ENCODE results near the gene RBM8A.

RBM8A gene

DNA sequence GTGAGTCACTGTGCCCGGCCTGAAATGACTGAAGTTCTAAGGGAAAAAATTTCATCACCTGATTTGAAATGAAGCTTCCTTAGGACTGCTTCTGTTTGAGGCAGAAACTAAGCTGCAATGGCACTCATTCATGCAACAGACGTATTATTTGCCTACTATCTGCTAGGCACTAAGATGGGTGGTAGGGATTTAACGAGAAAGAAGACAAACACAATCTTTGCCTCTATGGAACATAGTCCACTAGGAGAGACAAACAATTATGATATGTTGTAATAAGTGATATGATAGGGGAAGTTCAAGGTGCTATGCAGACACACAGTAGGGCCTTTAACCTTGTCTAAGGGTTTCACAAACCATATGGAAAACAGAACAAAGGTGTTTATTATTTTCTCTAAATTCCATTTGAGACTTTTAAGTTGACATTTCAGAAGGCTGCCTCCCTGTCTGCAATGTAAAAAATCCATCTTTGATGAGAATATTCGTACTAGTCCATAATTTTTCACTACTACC, 19.2 kb upstream of the RBM8A start:
- DNase-seq (ENCODE audit: low read depth in 1 of 2, low spot score in 1 of 2): no peak
- TF ChIP-seq SPI1 (IDR thresholded peaks at IDR 0.05; ENCODE audit: borderline replicate concordance, low read depth) (no peak), GABPA (IDR thresholded peaks at IDR 0.05; ENCODE audit: low read depth) (no peak), POLR2AphosphoS5 (IDR thresholded peaks at IDR 0.05; ENCODE audit: low read depth) (no peak)
- TF ChIP-seq, protein P1, sequence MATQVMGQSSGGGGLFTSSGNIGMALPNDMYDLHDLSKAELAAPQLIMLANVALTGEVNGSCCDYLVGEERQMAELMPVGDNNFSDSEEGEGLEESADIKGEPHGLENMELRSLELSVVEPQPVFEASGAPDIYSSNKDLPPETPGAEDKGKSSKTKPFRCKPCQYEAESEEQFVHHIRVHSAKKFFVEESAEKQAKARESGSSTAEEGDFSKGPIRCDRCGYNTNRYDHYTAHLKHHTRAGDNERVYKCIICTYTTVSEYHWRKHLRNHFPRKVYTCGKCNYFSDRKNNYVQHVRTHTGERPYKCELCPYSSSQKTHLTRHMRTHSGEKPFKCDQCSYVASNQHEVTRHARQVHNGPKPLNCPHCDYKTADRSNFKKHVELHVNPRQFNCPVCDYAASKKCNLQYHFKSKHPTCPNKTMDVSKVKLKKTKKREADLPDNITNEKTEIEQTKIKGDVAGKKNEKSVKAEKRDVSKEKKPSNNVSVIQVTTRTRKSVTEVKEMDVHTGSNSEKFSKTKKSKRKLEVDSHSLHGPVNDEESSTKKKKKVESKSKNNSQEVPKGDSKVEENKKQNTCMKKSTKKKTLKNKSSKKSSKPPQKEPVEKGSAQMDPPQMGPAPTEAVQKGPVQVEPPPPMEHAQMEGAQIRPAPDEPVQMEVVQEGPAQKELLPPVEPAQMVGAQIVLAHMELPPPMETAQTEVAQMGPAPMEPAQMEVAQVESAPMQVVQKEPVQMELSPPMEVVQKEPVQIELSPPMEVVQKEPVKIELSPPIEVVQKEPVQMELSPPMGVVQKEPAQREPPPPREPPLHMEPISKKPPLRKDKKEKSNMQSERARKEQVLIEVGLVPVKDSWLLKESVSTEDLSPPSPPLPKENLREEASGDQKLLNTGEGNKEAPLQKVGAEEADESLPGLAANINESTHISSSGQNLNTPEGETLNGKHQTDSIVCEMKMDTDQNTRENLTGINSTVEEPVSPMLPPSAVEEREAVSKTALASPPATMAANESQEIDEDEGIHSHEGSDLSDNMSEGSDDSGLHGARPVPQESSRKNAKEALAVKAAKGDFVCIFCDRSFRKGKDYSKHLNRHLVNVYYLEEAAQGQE (IDR thresholded peaks at IDR 0.05; ENCODE audit: insufficient replicate concordance, low read depth): no peak
- TF ChIP-seq, protein P2, sequence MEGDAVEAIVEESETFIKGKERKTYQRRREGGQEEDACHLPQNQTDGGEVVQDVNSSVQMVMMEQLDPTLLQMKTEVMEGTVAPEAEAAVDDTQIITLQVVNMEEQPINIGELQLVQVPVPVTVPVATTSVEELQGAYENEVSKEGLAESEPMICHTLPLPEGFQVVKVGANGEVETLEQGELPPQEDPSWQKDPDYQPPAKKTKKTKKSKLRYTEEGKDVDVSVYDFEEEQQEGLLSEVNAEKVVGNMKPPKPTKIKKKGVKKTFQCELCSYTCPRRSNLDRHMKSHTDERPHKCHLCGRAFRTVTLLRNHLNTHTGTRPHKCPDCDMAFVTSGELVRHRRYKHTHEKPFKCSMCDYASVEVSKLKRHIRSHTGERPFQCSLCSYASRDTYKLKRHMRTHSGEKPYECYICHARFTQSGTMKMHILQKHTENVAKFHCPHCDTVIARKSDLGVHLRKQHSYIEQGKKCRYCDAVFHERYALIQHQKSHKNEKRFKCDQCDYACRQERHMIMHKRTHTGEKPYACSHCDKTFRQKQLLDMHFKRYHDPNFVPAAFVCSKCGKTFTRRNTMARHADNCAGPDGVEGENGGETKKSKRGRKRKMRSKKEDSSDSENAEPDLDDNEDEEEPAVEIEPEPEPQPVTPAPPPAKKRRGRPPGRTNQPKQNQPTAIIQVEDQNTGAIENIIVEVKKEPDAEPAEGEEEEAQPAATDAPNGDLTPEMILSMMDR (IDR thresholded peaks at IDR 0.05; ENCODE audit: insufficient read depth, low read length): no peak
- H3K27me3 ChIP-seq (ENCODE audit: insufficient read depth, poor library complexity, severe bottlenecking): no peaks in the 10 kb centered on the region
- no peak overlapping the region for H3K4me3 ChIP-seq (replicated peaks; ENCODE audit: insufficient read depth, low read length)
- H3K27ac ChIP-seq (replicated peaks): no peak overlapping the region

DNA sequence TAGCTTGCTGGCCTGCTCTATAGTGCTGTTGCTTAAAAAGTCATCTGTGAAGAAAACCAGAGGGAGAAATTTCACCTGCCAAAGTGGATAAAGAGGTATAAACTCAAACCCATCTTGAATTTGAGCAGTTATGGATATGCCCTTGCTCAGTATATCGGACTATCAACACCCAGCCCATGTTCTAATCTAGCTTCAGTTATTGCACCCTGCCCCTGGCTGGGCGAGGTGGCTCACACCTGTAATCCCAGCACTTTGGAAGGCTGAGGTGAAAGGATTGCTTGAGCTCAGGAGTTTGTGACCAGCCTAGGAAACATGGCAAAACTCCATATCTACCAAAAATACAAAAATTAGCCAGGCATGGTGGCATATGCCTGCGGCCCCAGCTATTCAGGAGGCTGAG, 17.2 kb upstream of the RBM8A start:
- TF ChIP-seq, protein P1 (IDR thresholded peaks at IDR 0.05; ENCODE audit: insufficient replicate concordance, low read depth): no peak
- TF ChIP-seq POLR2AphosphoS5 (IDR thresholded peaks at IDR 0.05; ENCODE audit: low read depth) (no peak), SPI1 (IDR thresholded peaks at IDR 0.05; ENCODE audit: borderline replicate concordance, low read depth) (no peak), GABPA (IDR thresholded peaks at IDR 0.05; ENCODE audit: low read depth) (no peak)
- TF ChIP-seq, protein P2 (IDR thresholded peaks at IDR 0.05; ENCODE audit: insufficient read depth, low read length): no peak

DNA sequence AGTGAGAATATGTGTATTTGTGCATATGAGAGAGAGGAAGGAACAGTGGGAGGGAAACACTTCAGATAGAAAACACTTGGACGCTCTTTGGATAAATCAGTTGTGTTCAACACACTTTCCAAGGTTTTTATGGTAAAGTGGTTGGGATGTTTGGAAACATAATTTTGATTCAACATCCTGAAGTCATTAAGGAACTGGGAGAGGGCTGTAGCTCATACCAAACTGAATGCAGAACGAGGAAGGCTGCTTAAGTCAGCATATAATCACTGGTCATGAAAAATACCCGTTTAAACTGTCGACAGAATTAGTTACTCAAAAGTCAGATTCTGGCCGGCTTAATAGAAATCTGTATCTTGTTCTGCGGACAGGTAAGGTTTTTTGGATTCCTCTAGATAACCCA, 15.6 kb upstream of the RBM8A start:
- no peak overlapping the region for H3K27ac ChIP-seq (replicated peaks)
- TF ChIP-seq GABPA (IDR thresholded peaks at IDR 0.05; ENCODE audit: low read depth) (no peak), POLR2AphosphoS5 (IDR thresholded peaks at IDR 0.05; ENCODE audit: low read depth) (no peak), SPI1 (IDR thresholded peaks at IDR 0.05; ENCODE audit: borderline replicate concordance, low read depth) (no peak)
- TF ChIP-seq, protein P1 (IDR thresholded peaks at IDR 0.05; ENCODE audit: insufficient replicate concordance, low read depth): no peak
- TF ChIP-seq, protein P2 (IDR thresholded peaks at IDR 0.05; ENCODE audit: insufficient read depth, low read length): no peak
- H3K4me3 ChIP-seq (replicated peaks; ENCODE audit: insufficient read depth, low read length): no peak overlapping the region
- DNase-seq (ENCODE audit: low read depth in 1 of 2, low spot score in 1 of 2): no peak
- H3K27me3 ChIP-seq (ENCODE audit: insufficient read depth, poor library complexity, severe bottlenecking): no peaks in the 10 kb centered on the region

More for the DNA sequence above, 17.2 kb upstream of the RBM8A start:
- Histone ChIP-seq H3K4me3 (replicated peaks; ENCODE audit: insufficient read depth, low read length) (no peak overlapping the region), H3K27ac (replicated peaks) (no peak overlapping the region), H3K27me3 (ENCODE audit: insufficient read depth, poor library complexity, severe bottlenecking) (no peaks in the 10 kb centered on the region)
- no peak for DNase-seq (ENCODE audit: low read depth in 1 of 2, low spot score in 1 of 2)

Measured in HL-60 (cell line).